Transverse colon (tissue), 4 donors: ENCODE data around the gene SNX6. TPM values are rescaled to one million over a fixed set of nuclear protein-coding genes. Genes with fewer than 3 reads are reported as not detected.
"Not testable (repeated sequence)": the region's sequence is repeated elsewhere in the genome, so short reads cannot be mapped to it uniquely, and the experiment has no call there.

Source experiments
- DNase-seq: peaks from one replicate; pipeline ENCODE4 v3.0.0-alpha.2; 2019
- H3K27ac ChIP-seq, 4 donors: fragments of 200-600 bp; sonication (generic); 2 replicates each; pipeline ENCODE4 v1.5.1; 2016 to 2018; ENCODE audit warnings: inconsistent platforms in 4 of 4
- H3K27me3 ChIP-seq: fragments of 200-600 bp; sonication (generic); 2 replicates; pipeline ENCODE4 v1.5.1; 2017; ENCODE audit warnings: inconsistent platforms
- H3K36me3 ChIP-seq, 4 donors: fragments of 200-600 bp; sonication (generic); 2 replicates each; pipeline ENCODE4 v1.5.1; 2017 to 2019; ENCODE audit warnings: inconsistent platforms in 4 of 4
- H3K4me1 ChIP-seq, 4 donors: fragments of 200-600 bp; sonication (generic); 2 replicates each; pipeline ENCODE4 v1.5.1; 2017 to 2020; ENCODE audit warnings: inconsistent platforms in 4 of 4
- H3K4me3 ChIP-seq, 4 donors: fragments of 200-600 bp; sonication (generic); 1 replicate in 1 of 4; 2 replicates in 3 of 4; pipeline versions ENCODE4 v1.5.1 to v1.6.1; 2017 to 2019; ENCODE audit warnings: inconsistent platforms in 4 of 4
- H3K9me3 ChIP-seq, 2 donors: fragments of 200-600 bp; sonication (generic); 2 replicates each; pipeline ENCODE4 v1.5.1; 2017 to 2019; ENCODE audit warnings: inconsistent platforms in 2 of 2
- EP300 ChIP-seq: sonication (generic); formaldehyde crosslinking; IDR thresholded peaks from one replicate; pipeline ENCODE4 v1.6.1; 2017; ENCODE audit warnings: antibody characterized with exemption, low read depth
- POLR2A ChIP-seq: fragments of 450-650 bp; IDR thresholded peaks from one replicate; pipeline ENCODE4 v1.6.1; 2016; ENCODE audit warnings: antibody characterized with exemption, mild to moderate bottlenecking, moderate library complexity
- POLR2AphosphoS5 ChIP-seq, 3 donors: sonication (generic); formaldehyde crosslinking; IDR thresholded peaks; one replicate each; pipeline ENCODE4 v1.6.1; 2016; ENCODE audit warnings: antibody characterized with exemption in 3 of 3
- WGBS, 2 donors: methylation state at CpG; one replicate each; pipeline ENCODE4 v1.1.5; 2018; ENCODE audit warnings: low coverage in 1 of 2; 5-methylcytosine and 5-hydroxymethylcytosine counted together
- in situ Hi-C, 4 donors: fragments of 200-750 bp; cut with MboI; loops; one replicate each; pipeline versions ENCODE4 v1.15.0 to v1.15.1; 2017; ENCODE audit warnings: low sequenced_read_pairs in 3 of 4, low pct_ligation_motif_present in 1 of 4, low pct_unique_long_range_greater_than_20kb in 1 of 4
- intact Hi-C: fragments of 100-400 bp; cut with DNase I; formaldehyde crosslinking; loops from one replicate; pipeline ENCODE4 v1.15.1; 2023; ENCODE audit warnings: low total_unique reads
- total RNA-seq, 4 donors: library from RNA; depleted of rRNA; stranded (reverse); fragments of >200 nt; gene quantifications; one replicate each; pipeline ENCODE4 v1.1.0, GENCODE V29; 2016
- TF ChIP-seq, protein P1 (sequence below), 5 experiments: fragments of 200-600 bp in 3 of 5; fragments of 450-650 bp in 2 of 5; sonication (generic) in 3 of 5; IDR thresholded peaks; 1 replicate in 2 of 5; 2 replicates in 3 of 5; pipeline ENCODE4 v1.5.1; 2016 to 2017; ENCODE audit warnings: antibody characterized with exemption in 5 of 5, inconsistent platforms in 3 of 5, mild to moderate bottlenecking in 2 of 5, moderate library complexity in 1 of 5

SNX6 gene
- total RNA-seq, 4 donors from 2014 or later: 45.6 to 157 (median 118) TPM

DNA sequence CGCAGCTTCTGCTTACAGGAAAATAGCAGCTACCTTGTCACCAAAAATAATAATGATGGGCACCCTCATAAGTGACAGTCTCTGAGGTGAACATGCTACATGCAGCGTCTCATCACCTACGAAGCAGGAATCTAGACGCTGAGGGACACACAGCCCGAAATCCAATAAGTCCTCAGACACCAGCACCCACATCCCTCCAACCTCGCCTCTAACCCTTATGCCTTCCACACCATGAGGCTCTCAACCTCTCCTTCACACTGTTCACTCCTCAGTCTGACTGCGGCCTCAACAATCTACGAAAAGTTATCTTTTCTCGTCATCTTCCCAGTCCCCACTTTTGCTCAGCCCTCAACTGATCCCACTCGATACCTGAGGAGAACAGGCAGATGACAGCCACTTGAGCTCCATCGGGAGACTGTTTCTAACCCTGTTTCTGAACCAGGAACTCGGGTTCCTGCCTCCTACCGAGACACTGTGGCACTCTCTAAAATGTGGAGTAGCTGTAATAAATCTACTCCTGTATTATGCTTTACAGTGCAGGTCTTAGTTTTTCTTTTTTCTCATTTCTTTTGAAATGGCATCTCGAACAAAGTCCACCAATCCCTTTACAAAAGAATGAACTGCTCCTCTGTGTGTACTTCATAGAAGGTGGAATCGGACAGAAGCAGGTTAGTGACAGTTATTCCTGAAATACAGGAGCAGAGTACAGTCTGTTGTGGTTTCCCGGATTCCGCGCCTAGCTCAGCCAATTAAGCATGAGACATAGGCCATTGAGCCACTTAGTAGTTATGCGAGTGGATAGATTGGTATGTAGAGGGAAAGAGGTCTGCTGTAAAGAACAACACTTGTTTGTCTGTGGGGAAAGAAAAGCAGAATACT is 89.5 kb downstream of the SNX6 start:
- H3K27me3 ChIP-seq, H3K9me3 ChIP-seq, intact Hi-C loops, DNase-seq, in situ Hi-C loops: not testable (repeated sequence)
- peaks cover 0 to 10% (median 3%) of the 10 kb centered on the region in 4 donors for H3K36me3 ChIP-seq
- H3K4me1 ChIP-seq: peaks cover 0 to 28% (median 23%) of the 10 kb centered on the region in 4 donors
- H3K27ac ChIP-seq: peak overlapping the region; percentile 92 to 98 (median 98)
- peak overlapping the region in 3 of 4 donors; percentile 80 to 96 (median 91) for H3K4me3 ChIP-seq
- WGBS, 2 donors: 77 to 88% methylated on average over 8 to 14 of the region's 19 CpGs

DNA sequence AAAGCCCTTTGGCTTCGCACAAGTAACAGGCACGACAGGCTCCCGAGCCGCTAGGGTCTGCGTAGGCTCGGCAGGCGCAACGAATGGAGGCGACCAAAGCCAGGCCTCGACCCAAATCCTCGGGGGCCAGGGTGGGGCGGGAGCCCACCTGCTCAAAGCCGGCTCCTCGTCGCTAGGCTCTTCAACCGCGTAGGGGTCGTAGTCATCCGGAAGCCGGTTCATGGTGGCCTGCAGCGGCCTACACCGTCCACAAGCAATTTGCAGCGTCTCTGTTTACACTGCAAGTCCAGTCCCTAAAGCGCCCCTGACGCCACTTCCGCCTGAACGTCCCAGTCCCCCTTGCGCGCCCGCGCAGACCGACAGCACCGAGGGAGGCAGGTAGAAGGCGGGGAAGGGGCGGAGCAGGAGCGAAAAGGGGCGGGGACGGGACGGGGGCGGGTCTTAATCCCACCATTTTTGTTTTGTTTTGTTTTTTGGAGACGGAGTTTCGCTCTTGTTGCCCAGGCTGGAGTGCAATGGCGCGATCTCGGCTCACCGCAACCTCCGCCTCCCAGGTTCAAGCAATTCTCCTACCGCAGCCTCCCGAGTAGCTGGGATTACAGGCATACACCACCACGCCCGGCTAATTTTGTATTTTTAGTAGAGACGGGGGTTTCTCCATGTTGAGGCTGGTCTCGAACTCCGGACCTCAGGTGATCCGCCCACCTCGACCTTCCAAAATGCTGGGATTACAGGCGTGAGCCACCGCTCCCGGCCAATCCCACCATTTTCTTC is 90.4 kb downstream of the SNX6 start, which contains the start of gene EAPP:
Gene EAPP (minus strand): TSS at position 295 of the 774 bp plus-strand sequence. CDS start 73 bp downstream, at position 222.
- H3K4me3 ChIP-seq: peak within 1 kb of the TSS; percentile 80 to 97 (median 94)
- intact Hi-C loops (no loop called here), in situ Hi-C loops (no loop called here)
- peak within 1 kb of the TSS; percentile 92 to 98 (median 98) for H3K27ac ChIP-seq
- DNase-seq: peak; percentile 99
- TF ChIP-seq POLR2A (peak; percentile 97), POLR2AphosphoS5 (IDR thresholded peaks at IDR 0.05) (peak; percentile 98 to 99 (median 98)), EP300 (no peak)
- TF ChIP-seq, protein P1, sequence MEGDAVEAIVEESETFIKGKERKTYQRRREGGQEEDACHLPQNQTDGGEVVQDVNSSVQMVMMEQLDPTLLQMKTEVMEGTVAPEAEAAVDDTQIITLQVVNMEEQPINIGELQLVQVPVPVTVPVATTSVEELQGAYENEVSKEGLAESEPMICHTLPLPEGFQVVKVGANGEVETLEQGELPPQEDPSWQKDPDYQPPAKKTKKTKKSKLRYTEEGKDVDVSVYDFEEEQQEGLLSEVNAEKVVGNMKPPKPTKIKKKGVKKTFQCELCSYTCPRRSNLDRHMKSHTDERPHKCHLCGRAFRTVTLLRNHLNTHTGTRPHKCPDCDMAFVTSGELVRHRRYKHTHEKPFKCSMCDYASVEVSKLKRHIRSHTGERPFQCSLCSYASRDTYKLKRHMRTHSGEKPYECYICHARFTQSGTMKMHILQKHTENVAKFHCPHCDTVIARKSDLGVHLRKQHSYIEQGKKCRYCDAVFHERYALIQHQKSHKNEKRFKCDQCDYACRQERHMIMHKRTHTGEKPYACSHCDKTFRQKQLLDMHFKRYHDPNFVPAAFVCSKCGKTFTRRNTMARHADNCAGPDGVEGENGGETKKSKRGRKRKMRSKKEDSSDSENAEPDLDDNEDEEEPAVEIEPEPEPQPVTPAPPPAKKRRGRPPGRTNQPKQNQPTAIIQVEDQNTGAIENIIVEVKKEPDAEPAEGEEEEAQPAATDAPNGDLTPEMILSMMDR (IDR thresholded peaks at IDR 0.05): peak in 3 of 5 experiments; percentile 12 to 42 (median 26)
- peaks cover 0 to 17% (median 6%) of the 10 kb centered on the region in 4 donors for H3K36me3 ChIP-seq
- peaks cover 0 to 28% (median 23%) of the 10 kb centered on the region in 4 donors for H3K4me1 ChIP-seq
- H3K9me3 ChIP-seq: no peaks in the 10 kb centered on the region
- no peaks in the 10 kb centered on the region for H3K27me3 ChIP-seq
- WGBS, 2 donors: 5% methylated on average over 33 of the region's 59 CpGs; no CpG with 5 or more reads in 1 of the 2 donors

DNA sequence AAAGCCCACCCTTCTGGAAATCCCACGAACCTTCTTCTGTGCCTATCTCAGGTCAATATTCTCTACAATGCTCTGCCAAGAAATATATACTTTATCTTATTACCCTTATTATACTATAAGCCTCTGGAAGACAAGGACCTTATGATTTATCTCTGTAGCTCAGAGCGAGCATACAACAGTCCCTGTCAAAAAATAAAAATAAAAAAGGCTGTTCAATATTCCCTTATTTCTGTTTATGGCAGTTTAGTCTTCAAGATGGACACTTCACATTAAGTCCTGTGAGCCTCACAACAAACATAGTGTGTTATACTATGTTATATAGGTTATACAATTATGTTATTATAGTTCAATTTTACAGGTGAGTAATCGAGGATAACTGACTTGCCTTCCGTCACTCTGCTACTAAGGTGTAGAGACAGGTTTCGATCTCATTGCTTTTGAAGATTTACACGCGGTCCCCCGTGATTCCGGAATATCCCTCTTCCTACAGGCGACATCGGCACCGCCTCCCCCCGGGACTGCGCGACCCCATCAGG is 91.0 kb downstream of the SNX6 start:
- no peak for TF ChIP-seq EP300
- no peak for TF ChIP-seq POLR2AphosphoS5 (IDR thresholded peaks at IDR 0.05)
- TF ChIP-seq POLR2A: no peak
- TF ChIP-seq, protein P1 (IDR thresholded peaks at IDR 0.05): no peak
- H3K4me3 ChIP-seq: peak overlapping the region; percentile 80 to 97 (median 94)
- intact Hi-C loops (no loop called here), in situ Hi-C loops (no loop called here)
- no peaks in the 10 kb centered on the region for H3K9me3 ChIP-seq
- WGBS, 2 donors: 1 to 2% methylated on average over 8 to 15 of the region's 15 CpGs
- H3K27me3 ChIP-seq: no peaks in the 10 kb centered on the region
- H3K4me1 ChIP-seq: peaks cover 0 to 28% (median 23%) of the 10 kb centered on the region in 4 donors
- H3K27ac ChIP-seq: peak overlapping the region; percentile 92 to 98 (median 98)
- no peak for DNase-seq
- peaks cover 0 to 18% (median 9%) of the 10 kb centered on the region in 4 donors for H3K36me3 ChIP-seq

DNA sequence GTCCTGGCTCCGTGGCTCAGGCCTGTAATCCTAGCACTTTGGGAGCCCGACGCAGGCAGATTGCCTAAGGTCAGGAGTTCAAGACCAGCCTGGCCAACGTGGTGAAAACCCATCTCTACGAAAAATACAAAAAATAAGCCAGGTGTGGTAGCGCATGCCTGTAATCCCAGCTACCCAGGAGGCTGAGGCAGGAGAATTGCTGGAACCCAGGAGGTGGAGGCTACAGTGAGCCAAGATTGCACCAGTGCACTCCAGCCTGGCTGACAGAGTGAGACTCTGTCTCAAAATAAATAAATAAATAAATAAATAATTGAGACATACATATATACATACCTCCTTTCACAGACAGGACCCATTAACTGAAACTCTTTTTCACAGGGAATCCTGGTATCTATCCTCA is 91.9 kb downstream of the SNX6 start:
- Histone ChIP-seq H3K27ac (peak overlapping the region; percentile 92 to 98 (median 98)), H3K36me3 (peaks cover 0 to 27% (median 12%) of the 10 kb centered on the region in 4 donors), H3K4me3 (peak overlapping the region in 3 of 4 donors; percentile 80 to 96 (median 91)), H3K4me1 (peaks cover 0 to 28% (median 23%) of the 10 kb centered on the region in 4 donors)
- H3K9me3 ChIP-seq, in situ Hi-C loops, intact Hi-C loops, DNase-seq, H3K27me3 ChIP-seq: not testable (repeated sequence)
- WGBS, 2 donors: 47% methylated on average over 6 of the region's 6 CpGs; no CpG with 5 or more reads in 1 of the 2 donors
